Naive thymus-derived CD8-positive, alpha-beta T cell (primary cell): Measurements from ENCODE around the gene THOC6. TPM values are rescaled to one million over a fixed set of nuclear protein-coding genes. Genes with fewer than 3 reads are reported as not detected.

ENCODE experiments used
- ATAC-seq, 2 donors: fragments of 150-1000 bp; cut with Tn5 transposase in 1 of 2; sonication (Bioruptor Pico), chemical (Tn5 transposase) in 1 of 2; 1 replicate in 1 of 2; 2 replicates in 1 of 2; pipeline ENCODE4 v1.10.0; 2021; ENCODE audit warnings: mild to moderate bottlenecking in 2 of 2, moderate library complexity in 2 of 2
- POLR2A ChIA-PET: fragments of 350-600 bp; sonication (Branson Sonifier 250); formaldehyde crosslinking; loops from one replicate; lab custom pipeline; 2021; ENCODE audit warnings: antibody characterized with exemption; lab: Charles Lee
- DNase-seq, 10 donors: peaks; one replicate each; pipeline versions ENCODE4 v3.0.0 to v3.0.0-alpha.2; 2020 to 2022
- H3K27ac Mint-ChIP-seq, 10 donors: one replicate each; pipeline ENCODE4 v1.8.0; 2020 to 2022; ENCODE audit warnings: mild to moderate bottlenecking in 10 of 10, mixed read lengths in 10 of 10, moderate library complexity in 4 of 10, inconsistent platforms in 1 of 10
- H3K27me3 Mint-ChIP-seq, 5 donors: one replicate each; pipeline ENCODE4 v1.8.0; 2021 to 2022; ENCODE audit warnings: mixed read lengths in 5 of 5
- H3K36me3 Mint-ChIP-seq, 3 donors: one replicate each; pipeline ENCODE4 v1.8.0; 2020 to 2022; ENCODE audit warnings: mixed read lengths in 3 of 3, mild to moderate bottlenecking in 2 of 3, inconsistent platforms in 1 of 3
- H3K4me1 Mint-ChIP-seq, 4 donors: one replicate each; pipeline ENCODE4 v1.8.0; 2021 to 2022; ENCODE audit warnings: mixed read lengths in 4 of 4
- H3K4me3 Mint-ChIP-seq, 10 donors: one replicate each; pipeline ENCODE4 v1.8.0; 2020 to 2022; ENCODE audit warnings: mild to moderate bottlenecking in 10 of 10, mixed read lengths in 10 of 10, moderate library complexity in 6 of 10, inconsistent platforms in 1 of 10
- H3K9me3 Mint-ChIP-seq, 9 donors: one replicate each; pipeline ENCODE4 v1.8.0; 2020 to 2022; ENCODE audit warnings: mixed read lengths in 9 of 9, mild to moderate bottlenecking in 3 of 9, inconsistent platforms in 1 of 9, moderate library complexity in 1 of 9
- polyA plus RNA-seq, 3 donors: library from polyadenylated mRNA; unstranded; fragments of 300-500 nt; fragmentation: Illumina TruSeq; gene quantifications; one replicate each; pipeline ENCODE4 v1.2.3, GENCODE V29; 2021
- total RNA-seq, 8 experiments: library from RNA in 2 of 8; stranded (reverse) in 2 of 8; gene quantifications; one replicate each; pipeline ENCODE4 v1.2.3 and lab custom pipeline; 2021 to 2026

Gene THOC6
- total and polyA plus RNA-seq, 5 experiments from 2014 or later, result 24.2 to 59.0 (median 45.2) TPM

GRCh38 chr16:3020247-3020603 is 3.6 kb upstream of the THOC6 start, which contains the start of gene TNFRSF12A:
Gene TNFRSF12A, plus strand, starts transcription at chr16:3020368. Its CDS starts 30 bp downstream, at chr16:3020398.
- Mint-ChIP-seq H3K4me1 (peaks cover 23 to 61% (median 53%) of the 10 kb centered on the region in 4 donors), H3K4me3 (peak within 1 kb of the TSS; percentile 76 to 97 (median 88)), H3K27me3 (peaks cover 0 to 4% (median 1%) of the 10 kb centered on the region in 5 donors), H3K9me3 (no peaks in the 10 kb centered on the region), H3K36me3 (peaks cover 0 to 2% (median 0%) of the 10 kb centered on the region in 3 donors), H3K27ac (peak within 1 kb of the TSS; percentile 48 to 99 (median 90))
- POLR2A ChIA-PET, result interaction anchor here (0.5 to 15.2 kb wide), 10 partner anchors 9 to 243 kb away, joined by 3 to 170 read pairs (median 5); partner anchors contain the start of genes CLDN9 and PKMYT1
- ATAC-seq, result peak in 1 of 2 donors; percentile 18
- DNase-seq, result peak in 7 of 10 donors; percentile 41 to 72 (median 62)

GRCh38 chr16:3020604-3021448 is 3.0 kb upstream of the THOC6 start:
- ATAC-seq, result peak in 1 of 2 donors; percentile 31
- peak overlapping the region; percentile 74 to 97 (median 86) for H3K4me3 Mint-ChIP-seq

GRCh38 chr16:3021449-3022207 is 2.2 kb upstream of the THOC6 start:
- DNase-seq (peak; percentile 38 to 74 (median 64)), ATAC-seq (peak; percentile 15 to 19)
- peaks cover 0 to 11% (median 0%) of the 10 kb centered on the region in 3 donors for H3K36me3 Mint-ChIP-seq
- H3K4me1 Mint-ChIP-seq, result peaks cover 23 to 65% (median 60%) of the 10 kb centered on the region in 4 donors
- H3K27ac Mint-ChIP-seq, result peak overlapping the region; percentile 72 to 99 (median 90)
- H3K4me3 Mint-ChIP-seq, result peak overlapping the region; percentile 73 to 97 (median 86)
- H3K9me3 Mint-ChIP-seq, result no peaks in the 10 kb centered on the region
- peaks cover 0 to 2% (median 0%) of the 10 kb centered on the region in 5 donors for H3K27me3 Mint-ChIP-seq
- POLR2A ChIA-PET, result interaction anchor here (0.8 to 15.2 kb wide), 9 partner anchors 8 to 483 kb away, joined by 3 to 170 read pairs (median 5); partner anchors contain the start of genes CLDN9 and PKMYT1

More at GRCh38 chr16:3020604-3021448, 3.0 kb upstream of the THOC6 start:
- peaks cover 0 to 3% (median 0%) of the 10 kb centered on the region in 3 donors for H3K36me3 Mint-ChIP-seq
- H3K9me3 Mint-ChIP-seq, result no peaks in the 10 kb centered on the region
- H3K27me3 Mint-ChIP-seq, result peaks cover 0 to 4% (median 1%) of the 10 kb centered on the region in 5 donors
- POLR2A ChIA-PET, result interaction anchor here (0.5 to 15.2 kb wide), 10 partner anchors 9 to 483 kb away, joined by 3 to 170 read pairs (median 5); partner anchors contain the start of genes CLDN9 and PKMYT1
- peak overlapping the region in 9 of 10 donors; percentile 72 to 99 (median 90) for H3K27ac Mint-ChIP-seq
- DNase-seq, result peak in 7 of 10 donors; percentile 38 to 82 (median 60)
- peaks cover 23 to 61% (median 56%) of the 10 kb centered on the region in 4 donors for H3K4me1 Mint-ChIP-seq

- H3K4me3 Mint-ChIP-seq, result peak overlapping the region; percentile 76 to 97 (median 92)
- ATAC-seq, result peak in 1 of 2 donors; percentile 12
- peaks cover 23 to 66% (median 60%) of the 10 kb centered on the region in 4 donors for H3K4me1 Mint-ChIP-seq
- peak in 5 of 10 donors; percentile 53 to 75 (median 69) for DNase-seq
- H3K27me3 Mint-ChIP-seq, result no peaks in the 10 kb centered on the region
- peak overlapping the region; percentile 72 to 99 (median 92) for H3K27ac Mint-ChIP-seq
- H3K9me3 Mint-ChIP-seq, result no peaks in the 10 kb centered on the region
- H3K36me3 Mint-ChIP-seq, result peaks cover 0 to 18% (median 0%) of the 10 kb centered on the region in 3 donors
- POLR2A ChIA-PET, result interaction anchor here (1.2 to 15.2 kb wide), 6 partner anchors 12 to 482 kb away, joined by 3 to 170 read pairs (median 5); partner anchors contain the start of genes CLDN9 and PKMYT1
Measured at GRCh38 chr16:3022208-3022683, 1.6 kb upstream of the THOC6 start.

GRCh38 chr16:3022684-3023414 is 986 bp upstream of the THOC6 start:
- Mint-ChIP-seq H3K36me3 (peaks cover 0 to 18% (median 0%) of the 10 kb centered on the region in 3 donors), H3K9me3 (no peaks in the 10 kb centered on the region), H3K4me3 (peak overlapping the region; percentile 76 to 97 (median 92)), H3K27ac (peak overlapping the region; percentile 19 to 99 (median 94)), H3K4me1 (peaks cover 23 to 66% (median 59%) of the 10 kb centered on the region in 4 donors), H3K27me3 (no peaks in the 10 kb centered on the region)
- POLR2A ChIA-PET, result interaction anchor here (0.9 to 15.2 kb wide), 6 partner anchors 9 to 245 kb away, joined by 3 to 170 read pairs (median 4); partner anchors contain the start of gene CLDN9
- DNase-seq, result no peak
- no peak for ATAC-seq

GRCh38 chr16:3023415-3023668 is 493 bp upstream of the THOC6 start:
- POLR2A ChIA-PET, result interaction anchor here (0.9 to 15.2 kb wide), 6 partner anchors 9 to 245 kb away, joined by 3 to 170 read pairs (median 4); partner anchors contain the start of gene CLDN9
- no peaks in the 10 kb centered on the region for H3K9me3 Mint-ChIP-seq
- peaks cover 24 to 64% (median 60%) of the 10 kb centered on the region in 4 donors for H3K4me1 Mint-ChIP-seq
- peak overlapping the region in 9 of 10 donors; percentile 89 to 99 (median 96) for H3K27ac Mint-ChIP-seq
- peak in 1 of 2 donors; percentile 1 for ATAC-seq
- H3K27me3 Mint-ChIP-seq, result peaks cover 0 to 2% (median 0%) of the 10 kb centered on the region in 5 donors
- DNase-seq, result peak in 2 of 10 donors; percentile 36 to 44
- peak overlapping the region; percentile 76 to 97 (median 92) for H3K4me3 Mint-ChIP-seq
- H3K36me3 Mint-ChIP-seq, result peaks cover 0 to 18% (median 0%) of the 10 kb centered on the region in 3 donors

GRCh38 chr16:3025032-3026002 is 1.5 kb downstream of the THOC6 start:
- POLR2A ChIA-PET, result interaction anchor here (0.6 to 15.2 kb wide), 5 partner anchors 17 to 162 kb away, joined by 3 to 170 read pairs (median 4); partner anchors contain the start of gene CLDN9
- peak overlapping the region in 4 of 10 donors; percentile 10 to 38 (median 23) for H3K4me3 Mint-ChIP-seq
- H3K27me3 Mint-ChIP-seq, result peaks cover 5 to 20% (median 13%) of the 10 kb centered on the region in 5 donors
- H3K27ac Mint-ChIP-seq, result peak overlapping the region in 1 of 10 donors; percentile 11
- DNase-seq (no peak), ATAC-seq (no peak)
- H3K36me3 Mint-ChIP-seq, result peaks cover 0 to 18% (median 0%) of the 10 kb centered on the region in 3 donors
- peaks cover 30 to 67% (median 65%) of the 10 kb centered on the region in 4 donors for H3K4me1 Mint-ChIP-seq
- H3K9me3 Mint-ChIP-seq, result no peaks in the 10 kb centered on the region

- peaks cover 5 to 26% (median 13%) of the 10 kb centered on the region in 5 donors for H3K27me3 Mint-ChIP-seq
- POLR2A ChIA-PET, result interaction anchor here (0.6 to 15.2 kb wide), 3 partner anchors 18 to 162 kb away, joined by 4 to 170 read pairs (median 4); partner anchors contain the start of gene CLDN9
- H3K4me3 Mint-ChIP-seq, result peak overlapping the region in 1 of 10 donors; percentile 15
- no peak overlapping the region for H3K27ac Mint-ChIP-seq
- ATAC-seq (no peak), DNase-seq (no peak)
- peaks cover 30 to 64% (median 62%) of the 10 kb centered on the region in 4 donors for H3K4me1 Mint-ChIP-seq
- no peaks in the 10 kb centered on the region for H3K9me3 Mint-ChIP-seq
- peaks cover 0 to 18% (median 0%) of the 10 kb centered on the region in 3 donors for H3K36me3 Mint-ChIP-seq
Measured at GRCh38 chr16:3026003-3026378, 2.2 kb downstream of the THOC6 start.

GRCh38 chr16:3026609-3027488 is 3.0 kb downstream of the THOC6 start:
- peaks cover 22 to 55% (median 55%) of the 10 kb centered on the region in 4 donors for H3K4me1 Mint-ChIP-seq
- peak overlapping the region in 2 of 10 donors; percentile 43 to 49 for H3K27ac Mint-ChIP-seq
- peaks cover 7 to 32% (median 15%) of the 10 kb centered on the region in 5 donors for H3K27me3 Mint-ChIP-seq
- H3K9me3 Mint-ChIP-seq, result no peaks in the 10 kb centered on the region
- POLR2A ChIA-PET, result interaction anchor here (1.0 to 15.2 kb wide), 6 partner anchors 11 to 131 kb away, joined by 5 to 170 read pairs (median 9); partner anchors contain the start of genes CLDN9 and ZNF213
- peaks cover 0 to 18% (median 0%) of the 10 kb centered on the region in 3 donors for H3K36me3 Mint-ChIP-seq
- DNase-seq (no peak), ATAC-seq (no peak)
- H3K4me3 Mint-ChIP-seq, result peak overlapping the region in 3 of 10 donors; percentile 15 to 36 (median 30)
